Fibroblast of skin of scalp (primary cell): ENCODE results near the gene PI4KB. TPM values are rescaled to one million over a fixed set of nuclear protein-coding genes. Genes with fewer than 3 reads are reported as not detected.
A peak's percentile ranks its signal among the peaks of the same experiment; 100 is the strongest.
"Not testable (repeated sequence)": the region's sequence is repeated elsewhere in the genome, so short reads cannot be mapped to it uniquely, and the experiment has no call there.

Experiments used
- DNase-seq: peaks from one replicate; pipeline ENCODE4 v3.0.0-alpha.2; 2013
- polyA plus RNA-seq, 2 experiments: library from polyadenylated mRNA; unstranded; fragments of 120-200 nt; gene quantifications; one replicate each; pipeline ENCODE4 v1.2.1, GENCODE V29; 2013; ENCODE audit not compliant: insufficient read length in 2 of 2

PI4KB gene
- 45.7 TPM for polyA plus RNA-seq (2013, experiment 1 of 2; ENCODE audit: insufficient read length)
- 50.2 TPM for polyA plus RNA-seq (2013, experiment 2 of 2; ENCODE audit: insufficient read length)

DNA sequence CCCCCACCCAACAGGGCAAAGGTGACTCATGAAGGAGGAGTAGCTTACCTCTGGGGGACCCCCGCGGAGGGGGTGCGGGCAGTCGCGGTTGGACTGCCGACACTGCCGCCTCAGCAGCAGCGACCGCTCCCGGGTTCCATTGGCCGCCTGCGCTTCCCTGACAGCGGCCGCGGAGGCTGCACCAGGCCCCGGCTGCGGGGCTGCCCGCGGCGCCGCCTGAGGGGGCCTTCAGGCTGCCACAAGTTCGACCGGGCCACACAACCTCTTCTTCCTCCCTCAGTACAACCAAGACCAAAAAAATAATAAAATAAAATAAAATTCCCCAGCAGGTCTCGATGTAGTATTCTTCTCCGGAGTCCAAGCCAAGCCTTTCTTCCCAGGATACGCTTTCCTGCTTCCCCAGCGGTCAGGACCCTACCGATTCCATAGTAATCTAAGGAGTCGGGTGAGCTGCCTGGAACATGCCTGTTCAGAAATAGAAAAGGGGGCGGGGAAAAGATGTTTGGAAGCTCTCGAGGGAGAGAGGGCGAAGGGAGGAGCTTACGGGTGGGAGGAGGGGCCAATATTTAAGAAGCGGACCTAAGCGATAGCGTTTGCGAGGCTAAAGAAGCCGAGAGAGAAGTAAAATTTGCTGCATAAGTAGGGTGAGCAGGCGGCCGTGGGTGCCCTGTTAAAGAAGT is at the start of gene PI4KB:
PI4KB (minus strand) TSS at position 194 of the 680 bp plus-strand sequence. CDS start 10,935 bp downstream, outside the sequence.
- peak; percentile 99 for DNase-seq

- no peak for DNase-seq
These were observed 46.0 kb upstream of the PI4KB start for GRCh38 chr1:151373196-151373595.

DNA sequence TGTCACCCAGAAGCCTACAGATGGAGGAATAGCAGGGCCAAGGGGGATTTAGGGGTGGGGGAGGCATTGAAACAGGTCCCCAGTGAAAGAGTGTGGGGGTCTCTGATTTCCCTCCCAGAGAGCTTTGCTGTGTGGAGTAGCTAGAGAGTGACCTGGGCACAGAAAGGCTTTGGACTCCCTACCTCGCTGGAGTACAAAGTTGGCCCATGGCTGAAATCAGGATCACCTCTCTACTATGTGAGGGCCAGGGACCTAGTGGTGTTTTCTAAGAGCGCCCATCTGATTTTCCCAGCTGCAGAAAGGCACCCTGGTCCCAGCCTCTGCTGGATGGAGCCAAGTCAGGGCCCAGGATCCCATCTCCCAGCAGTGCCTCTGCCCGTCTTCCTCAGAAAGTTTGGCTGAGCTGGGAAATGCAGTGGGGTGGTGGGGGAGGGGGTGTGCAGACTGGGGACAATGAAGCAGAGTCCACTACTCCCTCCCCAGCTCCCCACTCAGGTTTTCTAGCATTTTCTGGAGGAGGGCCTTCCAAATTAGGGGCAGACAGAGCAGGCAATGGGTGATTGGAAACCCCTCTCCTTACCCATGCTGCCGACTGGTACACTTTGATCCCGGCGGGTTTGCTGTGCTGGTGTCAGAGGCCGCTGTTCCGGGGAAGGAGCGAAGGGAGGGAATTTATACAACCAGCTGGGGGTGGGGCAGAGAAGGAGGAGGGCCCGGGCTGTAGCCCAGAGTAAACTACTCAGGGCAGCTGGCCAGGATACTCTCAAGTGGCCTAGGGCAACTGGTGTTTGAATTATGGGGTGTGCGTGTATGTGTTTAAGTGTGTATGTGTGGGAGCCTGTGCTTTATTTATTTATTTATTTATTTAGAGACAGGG is 45.1 kb upstream of the PI4KB start, which contains the start of gene SELENBP1:
SELENBP1 (minus strand) TSS at position 648 of the 877 bp plus-strand sequence; CDS start at position 584, 64 bp downstream.
- DNase-seq: peak; percentile 75

DNA sequence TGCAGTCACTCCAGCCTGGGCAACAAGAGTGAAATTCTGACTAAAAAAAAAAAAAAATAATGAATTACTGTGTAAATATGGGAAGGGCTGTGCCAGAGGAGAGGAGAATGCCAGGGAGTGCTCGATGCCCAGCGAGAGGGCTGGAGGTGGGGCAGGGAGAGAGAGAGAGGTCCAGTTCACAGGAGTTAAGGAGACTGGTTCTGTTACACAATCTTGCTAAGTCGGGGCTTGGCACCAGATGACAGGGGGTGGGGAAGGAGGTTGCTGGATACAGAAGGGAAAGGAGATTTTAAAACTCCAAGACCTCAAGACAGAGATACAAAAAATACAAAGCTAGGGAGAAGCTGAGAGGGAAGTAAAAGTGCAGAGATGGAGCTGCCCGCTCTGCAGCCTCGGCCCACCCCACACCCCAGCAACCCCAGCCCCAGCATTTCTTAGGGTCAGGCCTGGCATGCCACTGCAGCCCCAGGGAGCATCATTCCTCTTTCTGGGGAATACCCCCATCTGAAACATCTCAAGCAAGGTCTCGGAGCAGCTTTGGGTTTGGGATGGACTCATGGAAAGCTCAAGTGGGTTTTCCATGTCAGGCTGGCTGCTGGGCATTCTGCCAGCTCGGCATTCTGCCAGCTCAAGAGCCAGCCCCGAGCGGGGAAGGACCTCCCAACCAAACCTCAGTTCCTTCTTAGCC is 44.3 kb upstream of the PI4KB start:
- peak; percentile 57 for DNase-seq

DNA sequence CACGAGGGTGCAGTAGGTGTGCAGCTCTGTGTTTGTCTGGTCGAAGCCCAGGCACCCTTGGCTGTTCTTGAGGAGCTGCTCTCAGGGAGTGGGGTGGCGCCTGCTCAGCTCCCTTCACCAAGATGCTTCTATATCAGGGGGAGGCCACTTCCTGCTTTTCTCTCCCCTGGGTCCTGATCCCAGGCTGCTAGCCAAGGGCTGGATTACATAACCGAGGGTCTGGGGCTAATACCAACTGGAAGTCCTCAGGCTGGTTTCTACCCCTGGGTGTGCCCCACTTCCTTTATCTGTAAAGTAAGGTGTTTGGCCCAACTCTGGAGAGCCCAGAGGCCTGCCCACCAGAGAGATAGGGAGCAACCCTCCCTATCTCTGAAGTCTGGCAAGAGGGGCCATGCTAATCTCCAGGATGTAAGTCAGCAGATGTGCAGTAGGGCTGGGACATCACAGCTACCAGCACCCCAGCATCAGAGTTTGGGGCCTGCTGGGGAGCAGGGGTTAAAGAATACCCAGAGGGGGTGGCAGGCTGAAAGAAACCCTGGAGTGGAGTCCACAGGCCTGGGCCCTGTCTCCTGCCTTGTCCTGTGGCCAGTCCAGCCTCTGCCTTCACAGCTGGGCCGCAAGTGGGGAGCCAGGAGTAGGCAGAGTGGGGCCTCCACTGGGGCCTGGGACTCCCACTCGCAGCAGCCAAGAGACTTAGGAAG is 43.1 kb upstream of the PI4KB start:
- DNase-seq: no peak

GRCh38 chr1:151369621-151370048 is 42.4 kb upstream of the PI4KB start:
- DNase-seq: no peak

- no peak for DNase-seq
These were observed 42.0 kb upstream of the PI4KB start for GRCh38 chr1:151369302-151369610.

GRCh38 chr1:151368393-151369301 is 41.4 kb upstream of the PI4KB start:
- no peak for DNase-seq

DNA sequence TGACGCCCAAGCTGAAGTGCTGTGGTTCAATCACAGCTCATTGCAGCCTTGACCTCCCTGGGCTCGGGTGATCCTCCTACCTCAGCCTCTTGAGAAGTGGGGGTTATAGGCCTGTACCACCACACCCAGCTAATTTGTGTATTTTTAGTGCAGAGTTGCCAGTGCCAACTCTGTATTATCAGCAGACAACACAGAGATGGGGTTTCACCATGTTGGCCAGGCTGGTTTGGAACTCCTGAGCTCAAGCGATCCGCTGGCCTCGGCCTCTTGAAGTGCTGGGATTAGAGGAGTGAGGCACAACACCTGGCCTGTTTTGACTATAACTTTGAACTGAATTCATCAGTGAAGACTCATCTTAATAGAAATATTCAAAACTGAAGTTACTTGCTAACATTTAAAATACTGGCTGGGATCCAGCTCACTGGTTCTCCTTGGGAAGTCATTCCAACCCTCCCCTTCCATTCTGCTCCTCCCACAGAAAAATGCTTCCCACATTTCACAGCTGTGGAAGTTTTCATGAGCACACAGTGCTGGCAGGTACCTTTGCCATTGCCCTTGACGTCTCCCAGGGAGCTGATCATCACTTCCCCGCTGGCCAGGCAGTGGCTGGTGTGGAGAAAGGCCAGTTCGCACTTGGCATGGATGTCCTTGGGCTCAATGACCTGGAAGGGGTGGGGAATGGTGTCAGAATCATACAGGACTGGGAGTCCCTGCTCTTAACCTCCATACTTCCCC is 40.6 kb upstream of the PI4KB start:
- no peak for DNase-seq

DNA sequence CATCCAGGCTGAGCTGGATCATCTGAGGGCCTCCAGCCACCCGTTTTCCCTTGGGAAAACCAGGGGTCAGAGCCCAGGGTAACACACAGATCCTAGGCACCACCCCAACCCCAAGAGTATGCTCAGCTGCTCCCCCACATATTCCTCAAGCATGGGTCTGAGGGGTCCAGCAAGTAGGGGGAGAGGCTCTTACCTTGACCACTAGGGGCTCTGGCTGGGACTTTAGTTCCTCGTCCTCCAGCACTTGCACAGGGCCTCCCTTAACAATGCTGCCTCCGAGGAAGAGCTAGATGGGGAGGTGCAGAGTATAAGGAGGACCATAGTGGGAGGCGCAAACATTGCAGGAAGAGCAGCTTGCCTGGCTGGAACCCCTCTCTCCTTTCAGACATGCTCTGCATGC is 37.8 kb upstream of the PI4KB start:
- DNase-seq: no peak

GRCh38 chr1:151362308-151363155 is 35.3 kb upstream of the PI4KB start:
- no peak for DNase-seq

DNA sequence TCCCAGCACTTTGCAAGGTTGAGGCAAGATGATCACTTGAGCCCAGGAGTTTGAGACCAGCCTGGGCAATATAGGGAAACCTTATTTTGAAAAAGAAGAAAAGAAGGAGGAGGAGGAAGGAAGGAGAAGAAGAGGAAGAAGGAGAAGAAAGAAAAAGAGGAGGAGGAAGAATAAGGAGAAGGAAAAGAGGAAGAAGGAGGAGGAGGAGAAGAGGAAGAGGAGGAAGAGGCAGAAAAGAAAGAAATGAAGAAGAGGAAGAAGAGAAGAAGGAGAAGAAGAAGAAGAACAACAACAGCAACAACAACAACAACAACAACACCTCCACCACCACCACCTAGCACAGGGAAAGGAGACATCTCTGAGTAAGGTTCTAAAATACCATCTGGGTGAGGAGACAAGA is 34.7 kb upstream of the PI4KB start:
- DNase-seq: no peak

DNA sequence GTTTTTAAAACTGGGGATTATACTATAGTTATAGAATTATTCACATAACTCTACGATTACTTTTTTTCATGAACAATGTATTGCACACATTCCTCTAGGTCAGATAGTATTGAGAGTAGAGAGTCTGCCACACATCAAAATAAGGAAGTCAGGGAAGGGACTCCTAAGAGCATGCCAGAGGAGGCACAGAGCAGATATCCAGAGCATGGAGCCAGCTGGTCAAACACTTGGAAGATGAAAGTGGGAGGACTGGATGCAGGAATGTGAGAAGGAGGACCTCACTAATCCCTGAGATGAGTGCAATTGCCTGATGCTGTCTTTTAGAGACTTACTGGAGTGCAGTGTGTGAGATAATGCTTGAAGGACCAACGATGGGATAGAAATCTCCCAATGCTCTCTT is 29.5 kb upstream of the PI4KB start:
- DNase-seq: peak; percentile 12

- DNase-seq: peak; percentile 32
These were observed 25.0 kb upstream of the PI4KB start for GRCh38 chr1:151352021-151352718.

- not testable (repeated sequence) for DNase-seq
These were observed 23.1 kb upstream of the PI4KB start for GRCh38 chr1:151350323-151350722.

- peak; percentile 13 for DNase-seq
These were observed 20.5 kb upstream of the PI4KB start for GRCh38 chr1:151347523-151348246.

GRCh38 chr1:151346769-151347522 is 19.7 kb upstream of the PI4KB start, which contains the start of gene RFX5:
RFX5 (minus strand) TSS chr1:151347252; CDS start chr1:151346320, 932 bp downstream.
- peak; percentile 98 for DNase-seq
